ENCODE data around the gene SLC7A8.
"Not testable (repeated sequence)": the region's sequence is repeated elsewhere in the genome, so short reads cannot be mapped to it uniquely, and the experiment has no call there.

GRCh38 chr14:23224958-23225357 is 41.5 kb upstream of the SLC7A8 start:
- TF ChIP-seq CTCF (IDR thresholded peaks at IDR 0.05; ENCODE audit: low read depth, low read length); EZH2phosphoT487 (IDR thresholded peaks at IDR 0.05; ENCODE audit: low read depth): not testable (repeated sequence)
